Kidney (tissue), 14 donors: ENCODE measurements around the gene CD14. TPM values are rescaled to one million over a fixed set of nuclear protein-coding genes. Genes with fewer than 3 reads are reported as not detected.
A peak's percentile ranks its signal among the peaks of the same experiment; 100 is the strongest.
"Not testable (repeated sequence)": the region's sequence is repeated elsewhere in the genome, so short reads cannot be mapped to it uniquely, and the experiment has no call there.

ENCODE experiments used
- DNase-seq, 5 donors: peaks; one replicate each; pipeline ENCODE4 v3.0.0-alpha.2; 2013 to 2020
- FAIRE-seq: peaks from 2 replicates; lab custom pipeline; 2012; peaks lifted over from hg19 to GRCh38; lab: Jason Lieb, UNC
- H3K27ac ChIP-seq, 2 donors: one replicate each; pipeline ENCODE4 v1.7.0; 2013; ENCODE audit warnings: low read depth in 2 of 2, low read length in 2 of 2, inconsistent platforms in 1 of 2
- H3K27me3 ChIP-seq: one replicate; pipeline ENCODE4 v1.7.1; 2013; ENCODE audit warnings: low read length, inconsistent platforms; ENCODE audit not compliant: control insufficient read depth, insufficient read depth
- H3K36me3 ChIP-seq, 3 donors: one replicate each; pipeline versions ENCODE4 v1.7.0 to v1.7.1; 2013; ENCODE audit warnings: low read length in 3 of 3, control low read depth in 1 of 3, inconsistent platforms in 1 of 3; ENCODE audit not compliant: insufficient read depth in 3 of 3, control insufficient read depth in 2 of 3
- H3K4me1 ChIP-seq, 3 donors: one replicate each; pipeline versions ENCODE4 v1.7.0 to v1.7.1; 2013; ENCODE audit warnings: low read length in 3 of 3, inconsistent platforms in 1 of 3, low read depth in 1 of 3; ENCODE audit not compliant: control insufficient read depth in 2 of 3, insufficient read depth in 2 of 3
- H3K4me3 ChIP-seq, 3 donors: one replicate each; pipeline versions ENCODE4 v1.7.0 to v1.8.1; 2013; ENCODE audit warnings: low read length in 3 of 3, control low read depth in 1 of 3, inconsistent platforms in 1 of 3
- H3K9ac ChIP-seq, 3 donors: one replicate each; pipeline versions ENCODE4 v1.7.0 to v1.7.1; 2013; ENCODE audit warnings: low read length in 3 of 3, control low read depth in 1 of 3, inconsistent platforms in 1 of 3
- H3K9me3 ChIP-seq, 3 donors: one replicate each; pipeline versions ENCODE4 v1.7.0 to v1.7.1; 2013; ENCODE audit warnings: low read length in 3 of 3, control low read depth in 1 of 3, inconsistent platforms in 1 of 3; ENCODE audit not compliant: control insufficient read depth in 2 of 3, insufficient read depth in 1 of 3
- CTCF ChIP-seq: IDR thresholded peaks from 3 replicates; pipeline ENCODE4 v1.5.1; 2012; ENCODE audit warnings: mild to moderate bottlenecking, moderate library complexity, borderline replicate concordance; ENCODE audit not compliant: insufficient read depth; ENCODE audit errors: extremely low read depth
- intact Hi-C: fragments of 100-400 bp; cut with DNase I; formaldehyde crosslinking; loops from one replicate; pipeline ENCODE4 v1.11.1; 2022
- polyA plus RNA-seq: library from polyadenylated mRNA; stranded (reverse); fragments of 350-450 nt; fragmentation: Illumina TruSeq; extraction: RNeasy Lipid Tissue Mini Kit (QIAGEN cat#74804); gene quantifications from one replicate; pipeline ENCODE4 v1.2.3, GENCODE V29; 2014; ENCODE audit warnings: low read depth, low replicate concordance; ENCODE audit not compliant: insufficient read depth
- total RNA-seq: library from RNA; stranded (reverse); fragmentation: NEBNext Ultra II Directional; extraction: Animal tissue kit (Norgen Biotek cat#: 25700); gene quantifications from one replicate; pipeline ENCODE4 v1.2.1, GENCODE V29; 2021
- donor health status: control.
- donor health status: control.
- donor health status: control.
- donor health status: control.
- donor health status: control.
- donor health status: DM: yes; HTN: yes; CAD: no.
- donor health status: Normal renal cell carcinoma (clear cell type).

The CD14 gene
- total and polyA plus RNA-seq, 2 donors from 2014 or later: 43.8 to 68.8 TPM

- Histone ChIP-seq H3K9me3 (no peaks in the 10 kb centered on the region), H3K4me3 (no peak overlapping the region), H3K27me3 (no peaks in the 10 kb centered on the region), H3K4me1 (no peaks in the 10 kb centered on the region), H3K27ac (no peak overlapping the region), H3K36me3 (peaks cover 7 to 48% (median 42%) of the 10 kb centered on the region in 3 donors), H3K9ac (no peak overlapping the region)
- TF ChIP-seq CTCF: no peak
- intact Hi-C loops: no loop called here
- FAIRE-seq (no peak), DNase-seq (peak in 4 of 5 donors; percentile 14 to 79 (median 16))
Observed at GRCh38 chr5:140672455-140673186, 39.6 kb upstream of the CD14 start.

DNA sequence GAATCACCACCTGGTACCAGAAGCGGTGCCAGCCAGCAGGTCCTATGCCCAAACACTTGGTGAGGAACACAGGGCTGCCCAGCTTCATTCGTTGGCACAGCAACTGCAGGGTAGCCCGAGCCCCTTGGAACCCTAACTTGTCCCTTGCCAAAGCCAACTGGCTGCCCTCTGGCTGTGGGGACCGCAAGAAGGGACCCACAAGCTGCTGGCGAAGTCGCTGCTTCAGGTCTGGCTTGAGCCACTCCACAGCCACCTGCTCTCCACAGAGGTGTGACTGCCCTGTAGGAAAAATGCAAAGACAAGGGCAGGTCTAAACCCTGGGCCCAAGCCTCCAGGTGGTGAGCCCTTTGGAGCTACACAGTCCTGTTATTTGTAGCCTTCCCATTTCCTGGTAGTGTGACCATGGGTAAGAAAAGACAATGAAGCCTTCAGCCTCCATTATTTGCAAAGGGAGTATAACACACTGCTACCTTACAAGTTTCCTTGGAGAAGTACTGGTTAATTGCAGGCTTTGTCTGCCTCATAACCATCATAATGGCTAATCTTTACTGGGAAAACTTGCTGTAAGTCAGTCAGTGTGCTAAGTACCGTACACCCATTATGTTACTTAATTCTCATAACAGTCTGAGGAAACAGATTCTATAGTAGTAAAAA is 38.6 kb upstream of the CD14 start:
- Histone ChIP-seq H3K4me3 (no peak overlapping the region), H3K27me3 (no peaks in the 10 kb centered on the region), H3K36me3 (peaks cover 0 to 38% (median 35%) of the 10 kb centered on the region in 3 donors), H3K4me1 (no peaks in the 10 kb centered on the region), H3K9me3 (no peaks in the 10 kb centered on the region), H3K9ac (no peak overlapping the region), H3K27ac (no peak overlapping the region)
- no peak for DNase-seq
- intact Hi-C loops: no loop called here
- no peak for TF ChIP-seq CTCF
- no peak for FAIRE-seq

- H3K9me3 ChIP-seq, H3K27ac ChIP-seq, H3K4me1 ChIP-seq, H3K9ac ChIP-seq, FAIRE-seq, intact Hi-C loops, DNase-seq, H3K4me3 ChIP-seq, H3K27me3 ChIP-seq: not testable (repeated sequence)
- peaks cover 0 to 32% (median 32%) of the 10 kb centered on the region in 3 donors for H3K36me3 ChIP-seq
Observed at GRCh38 chr5:140671035-140671434, 38.1 kb upstream of the CD14 start.

GRCh38 chr5:140664359-140665119 is 31.6 kb upstream of the CD14 start, which contains the start of gene WDR55:
TSS of gene WDR55 (plus strand) at chr5:140664904. CDS start at chr5:140664913, 9 bp downstream.
- H3K9me3 ChIP-seq: no peaks in the 10 kb centered on the region
- intact Hi-C loops: no loop called here
- peaks cover 0 to 49% (median 40%) of the 10 kb centered on the region in 3 donors for H3K36me3 ChIP-seq
- no peak for TF ChIP-seq CTCF
- no peaks in the 10 kb centered on the region for H3K27me3 ChIP-seq
- peak within 1 kb of the TSS; percentile 75 to 87 (median 84) for H3K9ac ChIP-seq
- H3K27ac ChIP-seq: peak within 1 kb of the TSS; percentile 86 to 91
- FAIRE-seq (no peak), DNase-seq (peak; percentile 93 to 99 (median 95))
- no peaks in the 10 kb centered on the region for H3K4me1 ChIP-seq
- H3K4me3 ChIP-seq: peak within 1 kb of the TSS; percentile 83 to 91 (median 89)
